OCI-LY1 (cell line): Measurements from ENCODE around the gene TNS1.

Experiments
- CTCF ChIP-seq: fragments of 200-600 bp; sonication (generic), shearing (Covaris generic); IDR thresholded peaks from 2 replicates; pipeline ENCODE4 v1.5.1; 2017; ENCODE audit warnings: mild to moderate bottlenecking, antibody characterized with exemption, low read length, moderate library complexity, mixed read lengths
- EZH2 ChIP-seq: fragments of 200-600 bp; sonication (generic), shearing (Covaris generic); IDR thresholded peaks from 2 replicates; pipeline ENCODE4 v1.8.0; 2017; ENCODE audit warnings: borderline replicate concordance, mixed run types, mild to moderate bottlenecking, antibody characterized with exemption, low read length, moderate library complexity, mixed read lengths

GRCh38 chr2:217893440-217893839, 109.4 kb downstream of the TNS1 start:
- no peak for TF ChIP-seq CTCF
- no peak for TF ChIP-seq EZH2
